ENCODE results near the gene AP3S1.

Gene AP3S1

DNA sequence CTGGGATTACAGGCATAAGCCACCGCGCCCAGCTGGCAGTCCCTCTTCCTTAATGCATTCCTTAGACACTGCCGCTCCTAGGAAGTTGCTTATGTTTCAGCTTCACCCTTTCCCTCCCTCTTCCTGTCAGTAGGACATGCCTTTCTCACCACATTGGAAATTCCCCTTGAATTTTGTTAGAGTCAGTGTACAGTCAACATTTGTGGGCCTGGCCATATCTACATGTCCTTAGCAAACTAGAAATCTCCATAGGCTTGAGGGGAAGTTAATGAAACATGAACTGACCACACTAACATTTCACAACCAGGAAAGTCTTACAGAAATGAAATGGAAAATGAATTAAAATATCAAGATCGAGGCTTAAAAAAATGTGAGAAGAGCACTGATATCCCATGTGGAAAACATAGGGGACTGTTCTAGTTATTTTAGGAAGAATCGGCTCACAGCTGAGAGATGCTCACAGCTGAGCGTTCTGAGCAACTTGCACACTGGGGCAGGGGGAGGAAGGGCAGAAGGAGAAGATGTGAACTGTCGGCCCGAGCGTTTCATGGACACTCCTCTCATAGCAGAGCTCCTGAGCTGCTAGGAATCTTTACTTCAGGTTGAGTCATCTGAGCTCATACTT is 99.4 kb downstream of the AP3S1 start:
- peak; percentile 92 for DNase-seq (ENCODE audit: extremely low read depth, low read depth)
- TF ChIP-seq, protein P1, sequence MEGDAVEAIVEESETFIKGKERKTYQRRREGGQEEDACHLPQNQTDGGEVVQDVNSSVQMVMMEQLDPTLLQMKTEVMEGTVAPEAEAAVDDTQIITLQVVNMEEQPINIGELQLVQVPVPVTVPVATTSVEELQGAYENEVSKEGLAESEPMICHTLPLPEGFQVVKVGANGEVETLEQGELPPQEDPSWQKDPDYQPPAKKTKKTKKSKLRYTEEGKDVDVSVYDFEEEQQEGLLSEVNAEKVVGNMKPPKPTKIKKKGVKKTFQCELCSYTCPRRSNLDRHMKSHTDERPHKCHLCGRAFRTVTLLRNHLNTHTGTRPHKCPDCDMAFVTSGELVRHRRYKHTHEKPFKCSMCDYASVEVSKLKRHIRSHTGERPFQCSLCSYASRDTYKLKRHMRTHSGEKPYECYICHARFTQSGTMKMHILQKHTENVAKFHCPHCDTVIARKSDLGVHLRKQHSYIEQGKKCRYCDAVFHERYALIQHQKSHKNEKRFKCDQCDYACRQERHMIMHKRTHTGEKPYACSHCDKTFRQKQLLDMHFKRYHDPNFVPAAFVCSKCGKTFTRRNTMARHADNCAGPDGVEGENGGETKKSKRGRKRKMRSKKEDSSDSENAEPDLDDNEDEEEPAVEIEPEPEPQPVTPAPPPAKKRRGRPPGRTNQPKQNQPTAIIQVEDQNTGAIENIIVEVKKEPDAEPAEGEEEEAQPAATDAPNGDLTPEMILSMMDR (IDR thresholded peaks at IDR 0.05; ENCODE audit: low read depth, low read length) = no peak

DNA sequence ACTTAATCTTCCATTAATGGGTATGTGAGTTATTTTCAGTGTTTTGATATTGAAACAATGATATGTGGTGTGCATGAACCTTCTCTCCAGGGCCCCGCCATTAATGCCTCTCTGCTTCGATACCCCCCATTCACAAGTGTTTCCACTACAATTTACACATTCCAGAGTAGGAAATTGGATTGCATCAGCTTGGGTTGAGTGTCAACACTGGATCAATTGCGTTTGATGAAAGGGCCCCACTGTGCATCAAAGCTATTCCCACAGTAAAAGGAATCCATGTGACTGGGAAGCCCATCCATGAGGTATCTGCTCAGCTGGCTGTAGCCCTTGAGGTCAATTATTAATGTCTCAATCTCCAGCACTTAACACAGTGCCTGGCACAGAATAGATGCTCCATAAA is 102.8 kb downstream of the AP3S1 start:
- no peak for DNase-seq (ENCODE audit: extremely low read depth, low read depth)
- TF ChIP-seq, protein P1 (IDR thresholded peaks at IDR 0.05; ENCODE audit: low read depth, low read length) = no peak

DNA sequence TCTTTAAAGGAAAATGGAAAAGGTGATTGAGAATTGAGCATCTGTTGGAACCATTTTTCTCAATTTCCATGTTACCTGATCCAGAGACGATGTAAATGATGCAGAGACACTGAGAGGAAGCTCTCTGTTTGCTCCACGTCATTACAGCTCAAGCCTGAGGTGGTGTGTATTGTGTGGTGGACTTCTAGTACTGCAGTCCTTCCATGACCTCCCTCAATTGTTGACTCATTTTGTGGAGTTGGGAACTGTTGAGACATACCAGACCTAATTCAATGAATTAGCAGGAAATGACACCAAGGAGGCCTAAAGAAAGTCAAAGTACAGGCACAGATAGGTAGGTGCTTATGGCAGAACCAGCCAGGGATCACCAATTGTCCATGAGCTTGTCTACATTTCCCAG is 104.9 kb downstream of the AP3S1 start:
- TF ChIP-seq, protein P1 (IDR thresholded peaks at IDR 0.05; ENCODE audit: low read depth, low read length) = no peak
- DNase-seq (ENCODE audit: extremely low read depth, low read depth) = no peak

DNA sequence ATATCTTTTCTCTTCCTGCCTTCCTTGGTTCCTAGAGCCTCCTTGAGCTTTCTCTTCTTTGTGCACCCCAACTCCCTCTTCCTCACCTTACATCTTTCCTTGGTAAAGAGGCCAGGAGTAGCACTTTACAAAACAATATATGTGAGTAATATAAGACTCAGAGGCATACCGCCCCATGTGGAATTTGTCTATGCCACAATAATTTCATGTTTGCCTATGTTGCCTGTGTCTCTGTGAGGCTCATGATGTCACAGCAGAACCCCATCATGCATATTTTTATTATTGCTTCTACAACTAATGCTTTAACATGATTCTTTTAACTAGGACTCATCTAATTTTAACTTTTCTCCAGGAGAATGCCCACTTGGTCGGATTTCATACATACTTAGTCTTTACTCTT is 105.5 kb downstream of the AP3S1 start:
- TF ChIP-seq, protein P1 (IDR thresholded peaks at IDR 0.05; ENCODE audit: low read depth, low read length) = no peak
- DNase-seq (ENCODE audit: extremely low read depth, low read depth) = no peak

DNA sequence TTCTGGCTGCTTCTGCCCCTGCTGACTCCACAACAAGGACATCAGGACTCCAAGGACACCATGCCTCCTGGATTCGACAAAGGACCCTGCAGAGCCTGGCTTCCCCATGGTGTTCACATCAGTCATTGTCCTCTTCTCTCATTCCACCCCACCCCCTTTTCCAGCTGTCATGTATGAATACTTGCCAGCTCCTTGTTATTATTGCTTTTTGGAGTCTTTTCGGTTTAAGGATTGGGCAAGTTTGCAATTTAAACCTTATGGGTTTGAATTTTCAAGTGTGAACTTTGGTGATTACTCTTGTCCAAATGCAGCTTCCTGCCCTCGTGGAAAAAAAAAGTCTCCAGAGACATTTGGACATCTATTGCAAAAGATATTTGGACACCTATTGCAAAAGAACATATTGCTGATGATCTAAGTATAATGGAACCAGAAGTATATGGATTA is 106.4 kb downstream of the AP3S1 start:
- peak; percentile 75 for DNase-seq (ENCODE audit: extremely low read depth, low read depth)
- TF ChIP-seq, protein P1 (IDR thresholded peaks at IDR 0.05; ENCODE audit: low read depth, low read length) = no peak

DNA sequence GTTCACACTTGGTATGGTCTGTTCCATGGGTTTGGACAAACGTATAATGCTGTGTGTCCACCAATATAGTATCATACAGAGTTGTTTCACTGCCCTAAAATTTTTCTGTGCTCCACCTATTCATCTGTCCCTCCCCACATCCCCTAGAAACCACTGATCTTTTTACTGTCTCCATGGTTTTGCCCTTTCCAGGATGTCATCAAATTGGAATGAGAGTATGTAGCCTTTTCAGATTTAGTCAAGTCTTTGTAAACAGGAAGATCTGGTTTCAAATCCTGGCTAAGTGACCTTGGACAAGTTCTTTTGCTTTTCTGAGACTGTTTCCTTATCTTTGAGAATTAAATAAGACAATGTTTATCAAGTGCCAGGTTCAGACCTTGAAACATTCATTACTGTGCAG is 107.4 kb downstream of the AP3S1 start:
- DNase-seq (ENCODE audit: extremely low read depth, low read depth) = no peak
- TF ChIP-seq, protein P1 (IDR thresholded peaks at IDR 0.05; ENCODE audit: low read depth, low read length) = no peak

DNA sequence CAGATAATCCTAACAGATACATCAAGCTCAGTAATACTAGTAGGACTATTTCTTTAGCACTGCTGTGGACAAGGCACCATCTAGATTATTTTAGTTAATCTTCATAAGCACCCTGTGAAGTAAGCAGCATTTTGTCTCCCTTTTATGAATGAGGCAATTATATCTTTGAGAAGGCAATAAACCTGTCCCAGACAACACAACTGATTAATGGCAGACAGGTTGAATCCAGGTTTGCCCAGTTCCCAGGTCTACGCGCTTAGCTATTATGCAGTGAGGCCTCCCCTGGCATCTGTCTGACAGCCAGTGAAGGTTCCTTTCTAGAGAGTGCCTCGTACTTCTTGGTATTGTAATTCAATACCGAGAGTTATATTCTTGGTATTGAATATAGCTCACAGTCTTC is 110.9 kb downstream of the AP3S1 start:
- TF ChIP-seq, protein P1 (IDR thresholded peaks at IDR 0.05; ENCODE audit: low read depth, low read length) = no peak
- no peak for DNase-seq (ENCODE audit: extremely low read depth, low read depth)
